Panc1 (cell line): ENCODE results near the gene STK31.

Experiments used
- POLR2AphosphoS5 ChIP-seq: IDR thresholded peaks from 2 replicates; pipeline ENCODE4 v1.6.1; 2012; ENCODE audit warnings: mild to moderate bottlenecking, low read depth, low read length, moderate library complexity
- SIN3A ChIP-seq: IDR thresholded peaks from 2 replicates; pipeline ENCODE4 v1.6.1; 2012; ENCODE audit warnings: low read depth, mild to moderate bottlenecking, low read length, moderate library complexity, borderline replicate concordance; ENCODE audit not compliant: insufficient read depth
- TCF7L2 ChIP-seq: IDR thresholded peaks from 2 replicates; pipeline ENCODE4 v1.6.1; 2011; ENCODE audit warnings: mild to moderate bottlenecking, low read depth, low read length, inconsistent platforms
- TF ChIP-seq, protein P1 (sequence below): fragments of 450-650 bp; IDR thresholded peaks from 2 replicates; pipeline ENCODE4 v1.5.1; 2017; ENCODE audit warnings: mild to moderate bottlenecking
- TF ChIP-seq, protein P2 (sequence below), 2 experiments: IDR thresholded peaks; 2 replicates each; pipeline ENCODE4 v1.6.1; 2011 to 2012; ENCODE audit warnings: low read depth in 2 of 2, control low read depth in 1 of 2, low read length in 1 of 2, mild to moderate bottlenecking in 1 of 2, moderate library complexity in 1 of 2; ENCODE audit not compliant: insufficient read depth in 1 of 2

DNA sequence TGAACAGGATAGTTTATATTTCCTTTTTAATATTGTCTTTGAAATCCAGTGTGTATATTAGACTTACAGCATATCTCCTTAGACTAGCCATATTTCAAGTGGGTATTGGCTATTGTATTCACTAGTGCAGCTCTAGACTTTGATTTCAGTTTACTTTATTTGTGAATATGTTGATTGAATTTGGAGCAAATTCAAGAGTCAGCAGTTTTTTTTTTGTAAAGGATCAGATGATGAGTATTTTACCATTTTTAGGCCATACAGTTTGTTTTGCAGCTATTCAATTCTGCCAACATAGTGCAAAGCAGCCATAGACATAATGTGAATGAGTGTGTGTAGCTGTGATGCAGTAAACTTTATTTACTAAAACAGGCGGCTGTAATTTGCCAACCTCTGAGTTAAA is 4.6 kb downstream of the STK31 start:
- TF ChIP-seq, protein P1, sequence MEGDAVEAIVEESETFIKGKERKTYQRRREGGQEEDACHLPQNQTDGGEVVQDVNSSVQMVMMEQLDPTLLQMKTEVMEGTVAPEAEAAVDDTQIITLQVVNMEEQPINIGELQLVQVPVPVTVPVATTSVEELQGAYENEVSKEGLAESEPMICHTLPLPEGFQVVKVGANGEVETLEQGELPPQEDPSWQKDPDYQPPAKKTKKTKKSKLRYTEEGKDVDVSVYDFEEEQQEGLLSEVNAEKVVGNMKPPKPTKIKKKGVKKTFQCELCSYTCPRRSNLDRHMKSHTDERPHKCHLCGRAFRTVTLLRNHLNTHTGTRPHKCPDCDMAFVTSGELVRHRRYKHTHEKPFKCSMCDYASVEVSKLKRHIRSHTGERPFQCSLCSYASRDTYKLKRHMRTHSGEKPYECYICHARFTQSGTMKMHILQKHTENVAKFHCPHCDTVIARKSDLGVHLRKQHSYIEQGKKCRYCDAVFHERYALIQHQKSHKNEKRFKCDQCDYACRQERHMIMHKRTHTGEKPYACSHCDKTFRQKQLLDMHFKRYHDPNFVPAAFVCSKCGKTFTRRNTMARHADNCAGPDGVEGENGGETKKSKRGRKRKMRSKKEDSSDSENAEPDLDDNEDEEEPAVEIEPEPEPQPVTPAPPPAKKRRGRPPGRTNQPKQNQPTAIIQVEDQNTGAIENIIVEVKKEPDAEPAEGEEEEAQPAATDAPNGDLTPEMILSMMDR: no peak
- TF ChIP-seq TCF7L2: no peak
- no peak for TF ChIP-seq POLR2AphosphoS5
- TF ChIP-seq SIN3A: no peak
- TF ChIP-seq, protein P2, sequence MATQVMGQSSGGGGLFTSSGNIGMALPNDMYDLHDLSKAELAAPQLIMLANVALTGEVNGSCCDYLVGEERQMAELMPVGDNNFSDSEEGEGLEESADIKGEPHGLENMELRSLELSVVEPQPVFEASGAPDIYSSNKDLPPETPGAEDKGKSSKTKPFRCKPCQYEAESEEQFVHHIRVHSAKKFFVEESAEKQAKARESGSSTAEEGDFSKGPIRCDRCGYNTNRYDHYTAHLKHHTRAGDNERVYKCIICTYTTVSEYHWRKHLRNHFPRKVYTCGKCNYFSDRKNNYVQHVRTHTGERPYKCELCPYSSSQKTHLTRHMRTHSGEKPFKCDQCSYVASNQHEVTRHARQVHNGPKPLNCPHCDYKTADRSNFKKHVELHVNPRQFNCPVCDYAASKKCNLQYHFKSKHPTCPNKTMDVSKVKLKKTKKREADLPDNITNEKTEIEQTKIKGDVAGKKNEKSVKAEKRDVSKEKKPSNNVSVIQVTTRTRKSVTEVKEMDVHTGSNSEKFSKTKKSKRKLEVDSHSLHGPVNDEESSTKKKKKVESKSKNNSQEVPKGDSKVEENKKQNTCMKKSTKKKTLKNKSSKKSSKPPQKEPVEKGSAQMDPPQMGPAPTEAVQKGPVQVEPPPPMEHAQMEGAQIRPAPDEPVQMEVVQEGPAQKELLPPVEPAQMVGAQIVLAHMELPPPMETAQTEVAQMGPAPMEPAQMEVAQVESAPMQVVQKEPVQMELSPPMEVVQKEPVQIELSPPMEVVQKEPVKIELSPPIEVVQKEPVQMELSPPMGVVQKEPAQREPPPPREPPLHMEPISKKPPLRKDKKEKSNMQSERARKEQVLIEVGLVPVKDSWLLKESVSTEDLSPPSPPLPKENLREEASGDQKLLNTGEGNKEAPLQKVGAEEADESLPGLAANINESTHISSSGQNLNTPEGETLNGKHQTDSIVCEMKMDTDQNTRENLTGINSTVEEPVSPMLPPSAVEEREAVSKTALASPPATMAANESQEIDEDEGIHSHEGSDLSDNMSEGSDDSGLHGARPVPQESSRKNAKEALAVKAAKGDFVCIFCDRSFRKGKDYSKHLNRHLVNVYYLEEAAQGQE (IDR thresholded peaks at IDR 0.05; ENCODE audit: insufficient read depth in 1 of 2, low read depth in 2 of 2, low read length in 1 of 2): no peak
